HepG2 (cell line): ENCODE measurements around the gene SMC1A. TPM values are rescaled to one million over a fixed set of nuclear protein-coding genes. Genes with fewer than 3 reads are reported as not detected.

ENCODE experiments used
- CEBPB ChIP-seq: IDR thresholded peaks from 2 replicates; pipeline ENCODE4 v1.6.1; 2011; ENCODE audit warnings: low read depth, low read length, improper control_type of control experiment, borderline replicate concordance
- HDAC6 ChIP-seq: fragments of 200-600 bp; sonication (generic); IDR thresholded peaks from 2 replicates; pipeline ENCODE4 v1.7.0; 2017; ENCODE audit warnings: mild to moderate bottlenecking, antibody characterized with exemption, low read length, low read depth
- KAT8 ChIP-seq: IDR thresholded peaks from 2 replicates; pipeline ENCODE4 v1.6.1; 2016; ENCODE audit warnings: missing genetic modification reagents, missing compliant biosample characterization
- REXO4 ChIP-seq: sonication (generic); formaldehyde crosslinking; IDR thresholded peaks from 2 replicates; pipeline ENCODE4 v1.8.0; 2022; ENCODE audit warnings: missing genetic modification reagents, mild to moderate bottlenecking, borderline replicate concordance
- RFXANK ChIP-seq: IDR thresholded peaks from 2 replicates; pipeline ENCODE4 v1.6.1; 2016
- SOX6 ChIP-seq, 2 experiments: fragments of 450-650 bp in 1 of 2; sonication (generic) in 1 of 2; formaldehyde crosslinking in 1 of 2; IDR thresholded peaks; 2 replicates each; pipeline versions ENCODE4 v1.4.0 to v1.6.1; 2017 to 2020; ENCODE audit warnings: antibody characterized with exemption in 1 of 2, mild to moderate bottlenecking in 1 of 2, missing genetic modification reagents in 1 of 2
- SP1 ChIP-seq, 2 experiments: fragments of 450-650 bp in 1 of 2; sonication (generic) in 1 of 2; formaldehyde crosslinking in 1 of 2; IDR thresholded peaks; 2 replicates each; pipeline versions ENCODE4 v1.4.0 to v1.6.1; 2016 to 2020; ENCODE audit warnings: missing genetic modification reagents in 1 of 2
- TAF1 ChIP-seq: sonication (generic); formaldehyde crosslinking; IDR thresholded peaks from 2 replicates; pipeline ENCODE4 v1.4.0; 2020; ENCODE audit warnings: missing genetic modification reagents
- TOPORS ChIP-seq: sonication (generic); formaldehyde crosslinking; IDR thresholded peaks from 2 replicates; pipeline ENCODE4 v1.8.0; 2023; ENCODE audit warnings: mild to moderate bottlenecking, missing genetic modification reagents
- ZFP90 ChIP-seq: sonication (generic); formaldehyde crosslinking; IDR thresholded peaks from 2 replicates; pipeline ENCODE4 v1.8.0; 2022; ENCODE audit warnings: missing genetic modification reagents, mild to moderate bottlenecking, inconsistent platforms, borderline replicate concordance
- ZNF446 ChIP-seq: sonication (generic); formaldehyde crosslinking; IDR thresholded peaks from 2 replicates; pipeline ENCODE4 v1.5.0; 2020; ENCODE audit warnings: mild to moderate bottlenecking, missing genetic modification reagents
- ZNF563 ChIP-seq: sonication (generic); formaldehyde crosslinking; IDR thresholded peaks from 2 replicates; pipeline ENCODE4 v1.8.0; 2022; ENCODE audit warnings: mild to moderate bottlenecking, moderate library complexity, missing genetic modification reagents
- ZNF780A ChIP-seq: sonication (generic); formaldehyde crosslinking; IDR thresholded peaks from 2 replicates; pipeline ENCODE4 v1.8.0; 2022; ENCODE audit warnings: mild to moderate bottlenecking, missing genetic modification reagents, moderate library complexity
- polyA plus RNA-seq, 8 experiments: library from polyadenylated mRNA; depleted of rRNA in 3 of 8; stranded (reverse) in 7 of 8; unstranded in 1 of 8; fragments of >200 nt; fragmentation: Illumina TruSeq in 4 of 8; extraction: Trizol in 4 of 8; gene quantifications; 2 replicates each; pipeline versions ENCODE4 v1.2.1 to v1.2.3, GENCODE V29; 2011 to 2016; ENCODE audit warnings: low read depth in 4 of 8, missing spikeins in 1 of 8, mixed read lengths in 1 of 8; ENCODE audit not compliant: insufficient read depth in 1 of 8
- total RNA-seq, 5 experiments: library from RNA; depleted of rRNA; stranded (reverse); fragments of >200 nt; fragmentation: Illumina TruSeq; extraction: Trizol; gene quantifications; 2 replicates each; pipeline ENCODE4 v1.2.3, GENCODE V29; 2016; ENCODE audit warnings: low read depth in 1 of 5
- TF ChIP-seq, protein P1 (sequence below): IDR thresholded peaks from 2 replicates; pipeline ENCODE4 v1.6.1; 2012; ENCODE audit warnings: inconsistent platforms
- TF ChIP-seq, protein P2 (sequence below): sonication (generic); formaldehyde crosslinking; IDR thresholded peaks from 2 replicates; pipeline ENCODE4 v1.5.0; 2020; ENCODE audit warnings: missing genetic modification reagents
- TF ChIP-seq, protein P3 (sequence below): IDR thresholded peaks from 2 replicates; pipeline ENCODE4 v1.6.1; 2016; ENCODE audit warnings: missing compliant biosample characterization, missing genetic modification reagents, borderline replicate concordance
- TF ChIP-seq, protein P4 (sequence below): sonication (generic); formaldehyde crosslinking; IDR thresholded peaks from 2 replicates; pipeline ENCODE4 v1.5.1; 2020; ENCODE audit warnings: mild to moderate bottlenecking, missing genetic modification reagents, moderate library complexity
- TF ChIP-seq, protein P5 (sequence below): sonication (generic); formaldehyde crosslinking; IDR thresholded peaks from 2 replicates; pipeline ENCODE4 v1.4.0; 2020; ENCODE audit warnings: mild to moderate bottlenecking, missing genetic modification reagents

The SMC1A gene
- total and polyA plus RNA-seq, 2 of the 13 experiments (the other 11 are each of a cell fraction or from before 2014, with no cell fraction given): 9.4 to 46.6 TPM

DNA sequence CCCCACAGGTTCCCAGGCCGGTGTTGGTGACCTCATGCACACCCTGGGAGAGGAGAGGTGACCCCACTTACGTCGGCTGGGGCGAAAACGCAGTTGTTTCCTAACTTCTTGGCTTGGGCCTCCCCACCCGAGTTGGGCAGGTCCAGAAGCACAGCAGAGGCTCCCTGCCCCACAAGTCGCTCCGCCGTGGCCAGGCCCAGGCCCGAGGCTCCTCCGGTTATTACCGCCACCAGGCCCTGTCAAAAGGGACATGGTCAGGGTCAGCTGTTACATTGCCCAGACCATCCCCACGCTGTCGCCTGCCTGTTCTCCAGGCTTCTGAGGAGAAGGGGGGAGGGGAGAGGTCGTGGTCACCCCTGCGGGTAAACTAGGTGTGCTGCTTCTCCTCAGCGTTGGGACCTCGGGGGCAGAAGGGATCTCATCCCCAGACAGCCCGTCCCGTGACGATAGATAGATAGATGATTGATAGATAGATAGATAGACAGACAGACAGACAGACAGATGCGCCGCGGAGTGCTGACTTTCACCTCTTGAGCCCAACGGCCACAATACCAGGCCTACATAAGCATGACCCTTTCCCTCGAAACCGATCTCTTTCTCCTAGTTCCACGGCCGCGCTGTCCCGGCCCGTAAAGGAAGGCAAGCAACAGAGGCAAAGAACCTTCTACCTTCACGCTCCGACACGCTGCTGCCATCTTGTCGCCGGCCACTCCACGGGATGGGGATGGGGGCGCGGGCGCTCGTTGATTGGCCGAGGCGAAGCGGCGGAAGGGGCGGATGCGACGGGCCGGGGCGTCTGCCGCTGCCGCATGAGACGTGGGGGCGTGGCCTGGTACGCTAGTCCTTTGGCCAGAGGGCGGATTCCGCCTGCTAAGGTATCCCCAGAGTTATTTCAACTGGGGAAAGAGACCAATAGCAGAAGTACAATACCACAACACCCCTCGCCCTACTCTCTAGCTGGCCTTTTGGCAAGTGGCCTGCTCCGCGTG lies 11.5 kb upstream of the SMC1A start, which contains the start of gene HSD17B10 (continued):
- TF ChIP-seq REXO4 (no peak), HDAC6 (no peak), TOPORS (CRISPR knock-in tag) (no peak), CEBPB (no peak), ZNF446 (CRISPR knock-in tag) (0 out of 2 replicates have a peak, but pooled peaks have one; percentile 35), TAF1 (CRISPR knock-in tag) (peak; percentile 82; the same call in 1 of the 2 replicates), RFXANK (CRISPR knock-in tag) (no peak), SP1 (IDR thresholded peaks at IDR 0.05) (no peak), SP1 (CRISPR knock-in tag; IDR thresholded peaks at IDR 0.05) (peak; percentile 56), ZNF780A (no peak), KAT8 (CRISPR knock-in tag) (0 out of 2 replicates have a peak, but pooled peaks have one; percentile 56), ZFP90 (no peak), SOX6 (IDR thresholded peaks at IDR 0.05) (no peak), SOX6 (CRISPR knock-in tag; IDR thresholded peaks at IDR 0.05) (0 out of 2 replicates have a peak, but pooled peaks have one; percentile 14), ZNF563 (no peak)
- TF ChIP-seq, protein P1, sequence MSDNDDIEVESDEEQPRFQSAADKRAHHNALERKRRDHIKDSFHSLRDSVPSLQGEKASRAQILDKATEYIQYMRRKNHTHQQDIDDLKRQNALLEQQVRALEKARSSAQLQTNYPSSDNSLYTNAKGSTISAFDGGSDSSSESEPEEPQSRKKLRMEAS: peak; percentile 53
- TF ChIP-seq, protein P2, sequence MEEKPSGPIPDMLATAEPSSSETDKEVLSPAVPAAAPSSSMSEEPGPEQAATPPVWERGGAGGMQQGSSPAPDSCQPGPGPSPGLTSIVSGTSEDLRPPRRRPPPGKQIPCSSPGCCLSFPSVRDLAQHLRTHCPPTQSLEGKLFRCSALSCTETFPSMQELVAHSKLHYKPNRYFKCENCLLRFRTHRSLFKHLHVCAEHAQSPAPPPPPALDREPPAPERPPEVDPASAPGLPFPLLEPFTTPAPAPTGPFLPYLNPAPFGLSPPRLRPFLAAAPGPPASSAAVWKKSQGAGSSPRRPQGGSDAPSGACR: no peak
- TF ChIP-seq, protein P3, sequence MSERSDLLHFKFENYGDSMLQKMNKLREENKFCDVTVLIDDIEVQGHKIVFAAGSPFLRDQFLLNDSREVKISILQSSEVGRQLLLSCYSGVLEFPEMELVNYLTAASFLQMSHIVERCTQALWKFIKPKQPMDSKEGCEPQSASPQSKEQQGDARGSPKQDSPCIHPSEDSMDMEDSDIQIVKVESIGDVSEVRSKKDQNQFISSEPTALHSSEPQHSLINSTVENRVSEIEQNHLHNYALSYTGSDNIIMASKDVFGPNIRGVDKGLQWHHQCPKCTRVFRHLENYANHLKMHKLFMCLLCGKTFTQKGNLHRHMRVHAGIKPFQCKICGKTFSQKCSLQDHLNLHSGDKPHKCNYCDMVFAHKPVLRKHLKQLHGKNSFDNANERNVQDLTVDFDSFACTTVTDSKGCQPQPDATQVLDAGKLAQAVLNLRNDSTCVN (CRISPR knock-in tag): 0 out of 2 replicates have a peak, but pooled peaks have one; percentile 24
- TF ChIP-seq, protein P4, sequence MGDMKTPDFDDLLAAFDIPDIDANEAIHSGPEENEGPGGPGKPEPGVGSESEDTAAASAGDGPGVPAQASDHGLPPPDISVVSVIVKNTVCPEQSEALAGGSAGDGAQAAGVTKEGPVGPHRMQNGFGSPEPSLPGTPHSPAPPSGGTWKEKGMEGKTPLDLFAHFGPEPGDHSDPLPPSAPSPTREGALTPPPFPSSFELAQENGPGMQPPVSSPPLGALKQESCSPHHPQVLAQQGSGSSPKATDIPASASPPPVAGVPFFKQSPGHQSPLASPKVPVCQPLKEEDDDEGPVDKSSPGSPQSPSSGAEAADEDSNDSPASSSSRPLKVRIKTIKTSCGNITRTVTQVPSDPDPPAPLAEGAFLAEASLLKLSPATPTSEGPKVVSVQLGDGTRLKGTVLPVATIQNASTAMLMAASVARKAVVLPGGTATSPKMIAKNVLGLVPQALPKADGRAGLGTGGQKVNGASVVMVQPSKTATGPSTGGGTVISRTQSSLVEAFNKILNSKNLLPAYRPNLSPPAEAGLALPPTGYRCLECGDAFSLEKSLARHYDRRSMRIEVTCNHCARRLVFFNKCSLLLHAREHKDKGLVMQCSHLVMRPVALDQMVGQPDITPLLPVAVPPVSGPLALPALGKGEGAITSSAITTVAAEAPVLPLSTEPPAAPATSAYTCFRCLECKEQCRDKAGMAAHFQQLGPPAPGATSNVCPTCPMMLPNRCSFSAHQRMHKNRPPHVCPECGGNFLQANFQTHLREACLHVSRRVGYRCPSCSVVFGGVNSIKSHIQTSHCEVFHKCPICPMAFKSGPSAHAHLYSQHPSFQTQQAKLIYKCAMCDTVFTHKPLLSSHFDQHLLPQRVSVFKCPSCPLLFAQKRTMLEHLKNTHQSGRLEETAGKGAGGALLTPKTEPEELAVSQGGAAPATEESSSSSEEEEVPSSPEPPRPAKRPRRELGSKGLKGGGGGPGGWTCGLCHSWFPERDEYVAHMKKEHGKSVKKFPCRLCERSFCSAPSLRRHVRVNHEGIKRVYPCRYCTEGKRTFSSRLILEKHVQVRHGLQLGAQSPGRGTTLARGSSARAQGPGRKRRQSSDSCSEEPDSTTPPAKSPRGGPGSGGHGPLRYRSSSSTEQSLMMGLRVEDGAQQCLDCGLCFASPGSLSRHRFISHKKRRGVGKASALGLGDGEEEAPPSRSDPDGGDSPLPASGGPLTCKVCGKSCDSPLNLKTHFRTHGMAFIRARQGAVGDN (CRISPR knock-in tag): peak; percentile 66
- TF ChIP-seq, protein P5, sequence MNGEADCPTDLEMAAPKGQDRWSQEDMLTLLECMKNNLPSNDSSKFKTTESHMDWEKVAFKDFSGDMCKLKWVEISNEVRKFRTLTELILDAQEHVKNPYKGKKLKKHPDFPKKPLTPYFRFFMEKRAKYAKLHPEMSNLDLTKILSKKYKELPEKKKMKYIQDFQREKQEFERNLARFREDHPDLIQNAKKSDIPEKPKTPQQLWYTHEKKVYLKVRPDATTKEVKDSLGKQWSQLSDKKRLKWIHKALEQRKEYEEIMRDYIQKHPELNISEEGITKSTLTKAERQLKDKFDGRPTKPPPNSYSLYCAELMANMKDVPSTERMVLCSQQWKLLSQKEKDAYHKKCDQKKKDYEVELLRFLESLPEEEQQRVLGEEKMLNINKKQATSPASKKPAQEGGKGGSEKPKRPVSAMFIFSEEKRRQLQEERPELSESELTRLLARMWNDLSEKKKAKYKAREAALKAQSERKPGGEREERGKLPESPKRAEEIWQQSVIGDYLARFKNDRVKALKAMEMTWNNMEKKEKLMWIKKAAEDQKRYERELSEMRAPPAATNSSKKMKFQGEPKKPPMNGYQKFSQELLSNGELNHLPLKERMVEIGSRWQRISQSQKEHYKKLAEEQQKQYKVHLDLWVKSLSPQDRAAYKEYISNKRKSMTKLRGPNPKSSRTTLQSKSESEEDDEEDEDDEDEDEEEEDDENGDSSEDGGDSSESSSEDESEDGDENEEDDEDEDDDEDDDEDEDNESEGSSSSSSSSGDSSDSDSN (CRISPR knock-in tag): 0 out of 2 replicates have a peak, but pooled peaks have one; percentile 16
